A549 (cell line): ENCODE results near the gene ADAMTS2.

ENCODE experiments used
- EHMT2 ChIP-seq: fragments of 200-600 bp; sonication (generic); IDR thresholded peaks from 2 replicates; pipeline ENCODE4 v1.6.1; 2016; ENCODE audit warnings: antibody characterized with exemption, low read depth, mild to moderate bottlenecking, moderate library complexity
- NR3C1 ChIP-seq: fragments of >200 bp; sonication (Bioruptor Twin); formaldehyde crosslinking; IDR thresholded peaks from 3 replicates; pipeline ENCODE4 v1.6.1; 2017
- POLR2A ChIP-seq: IDR thresholded peaks from 2 replicates; pipeline ENCODE4 v1.6.1; 2012; ENCODE audit warnings: mild to moderate bottlenecking, low read length
- RCOR1 ChIP-seq: fragments of 150-350 bp; IDR thresholded peaks from 2 replicates; pipeline ENCODE4 v1.6.1; 2014; ENCODE audit warnings: antibody characterized with exemption, low read length, low read depth
- TF ChIP-seq, protein P1 (sequence below): fragments of >200 bp; sonication (Bioruptor Twin); formaldehyde crosslinking; IDR thresholded peaks from 3 replicates; pipeline ENCODE4 v1.5.1; 2016
- TF ChIP-seq, protein P2 (sequence below): fragments of 250-450 bp; sonication (Bioruptor Pico); IDR thresholded peaks from 2 replicates; pipeline ENCODE4 v1.5.0; 2021; ENCODE audit warnings: mild to moderate bottlenecking, moderate library complexity, borderline replicate concordance

DNA sequence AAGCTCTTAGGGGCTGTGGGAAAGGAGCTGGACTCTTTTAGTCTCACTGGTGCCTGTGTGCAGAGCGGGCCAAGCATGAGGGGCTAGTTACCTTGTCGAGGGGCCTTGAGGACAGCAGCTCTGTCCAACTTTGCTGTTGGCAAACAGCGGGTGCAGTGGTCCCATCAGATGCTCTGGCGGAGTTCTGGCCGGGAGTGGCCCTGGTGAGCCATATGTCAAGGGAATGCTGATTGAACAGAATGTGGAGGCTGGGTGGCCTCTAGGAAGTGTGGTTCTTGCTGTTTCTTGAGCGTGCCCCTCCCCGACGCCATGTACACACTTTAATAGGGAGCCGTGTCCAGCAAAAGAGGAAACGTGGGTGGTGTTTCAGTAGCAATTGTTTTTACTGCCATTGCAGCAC, 3.6 kb upstream of the ADAMTS2 start:
- TF ChIP-seq RCOR1: no peak
- TF ChIP-seq, protein P1, sequence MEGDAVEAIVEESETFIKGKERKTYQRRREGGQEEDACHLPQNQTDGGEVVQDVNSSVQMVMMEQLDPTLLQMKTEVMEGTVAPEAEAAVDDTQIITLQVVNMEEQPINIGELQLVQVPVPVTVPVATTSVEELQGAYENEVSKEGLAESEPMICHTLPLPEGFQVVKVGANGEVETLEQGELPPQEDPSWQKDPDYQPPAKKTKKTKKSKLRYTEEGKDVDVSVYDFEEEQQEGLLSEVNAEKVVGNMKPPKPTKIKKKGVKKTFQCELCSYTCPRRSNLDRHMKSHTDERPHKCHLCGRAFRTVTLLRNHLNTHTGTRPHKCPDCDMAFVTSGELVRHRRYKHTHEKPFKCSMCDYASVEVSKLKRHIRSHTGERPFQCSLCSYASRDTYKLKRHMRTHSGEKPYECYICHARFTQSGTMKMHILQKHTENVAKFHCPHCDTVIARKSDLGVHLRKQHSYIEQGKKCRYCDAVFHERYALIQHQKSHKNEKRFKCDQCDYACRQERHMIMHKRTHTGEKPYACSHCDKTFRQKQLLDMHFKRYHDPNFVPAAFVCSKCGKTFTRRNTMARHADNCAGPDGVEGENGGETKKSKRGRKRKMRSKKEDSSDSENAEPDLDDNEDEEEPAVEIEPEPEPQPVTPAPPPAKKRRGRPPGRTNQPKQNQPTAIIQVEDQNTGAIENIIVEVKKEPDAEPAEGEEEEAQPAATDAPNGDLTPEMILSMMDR: no peak
- TF ChIP-seq, protein P2, sequence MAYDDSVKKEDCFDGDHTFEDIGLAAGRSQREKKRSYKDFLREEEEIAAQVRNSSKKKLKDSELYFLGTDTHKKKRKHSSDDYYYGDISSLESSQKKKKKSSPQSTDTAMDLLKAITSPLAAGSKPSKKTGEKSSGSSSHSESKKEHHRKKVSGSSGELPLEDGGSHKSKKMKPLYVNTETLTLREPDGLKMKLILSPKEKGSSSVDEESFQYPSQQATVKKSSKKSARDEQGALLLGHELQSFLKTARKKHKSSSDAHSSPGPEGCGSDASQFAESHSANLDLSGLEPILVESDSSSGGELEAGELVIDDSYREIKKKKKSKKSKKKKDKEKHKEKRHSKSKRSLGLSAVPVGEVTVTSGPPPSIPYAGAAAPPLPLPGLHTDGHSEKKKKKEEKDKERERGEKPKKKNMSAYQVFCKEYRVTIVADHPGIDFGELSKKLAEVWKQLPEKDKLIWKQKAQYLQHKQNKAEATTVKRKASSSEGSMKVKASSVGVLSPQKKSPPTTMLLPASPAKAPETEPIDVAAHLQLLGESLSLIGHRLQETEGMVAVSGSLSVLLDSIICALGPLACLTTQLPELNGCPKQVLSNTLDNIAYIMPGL (CRISPR knock-in tag): no peak
- TF ChIP-seq POLR2A: no peak
- no peak for TF ChIP-seq NR3C1
- no peak for TF ChIP-seq EHMT2
